HEK293T (cell line): ENCODE measurements around the gene MAST4.
A peak's percentile ranks its signal among the peaks of the same experiment; 100 is the strongest.

Experiments used
- CTCF ChIA-PET: fragments of 350-600 bp; formaldehyde crosslinking; extraction: SDS; loops from one replicate; lab custom pipeline; 2021; ENCODE audit warnings: antibody characterized with exemption, inconsistent platforms; lab: Yijun Ruan, JAX
- POLR2A ChIA-PET: fragments of 350-600 bp; formaldehyde crosslinking; extraction: SDS; loops from one replicate; lab custom pipeline; 2020; ENCODE audit warnings: antibody characterized with exemption, inconsistent platforms; lab: Yijun Ruan, JAX
- DNase-seq: peaks from one replicate; pipeline ENCODE4 v3.0.0; 2012; ENCODE audit warnings: mixed read lengths; ENCODE audit errors: extremely low spot score
- ARNT ChIP-seq: fragments of 450-650 bp; IDR thresholded peaks from 2 replicates; pipeline ENCODE4 v1.6.1; 2017; ENCODE audit warnings: mild to moderate bottlenecking
- BHLHE40 ChIP-seq: fragments of 450-650 bp; IDR thresholded peaks from 2 replicates; pipeline ENCODE4 v1.6.1; 2016; ENCODE audit warnings: mild to moderate bottlenecking, moderate library complexity, borderline replicate concordance
- CTBP1 ChIP-seq: fragments of 450-650 bp; IDR thresholded peaks from 2 replicates; pipeline ENCODE4 v1.6.1; 2016; ENCODE audit warnings: borderline replicate concordance
- ELF4 ChIP-seq: fragments of 450-650 bp; IDR thresholded peaks from 2 replicates; pipeline ENCODE4 v1.6.1; 2017; ENCODE audit warnings: antibody characterized with exemption
- FOXA1 ChIP-seq: fragments of 450-650 bp; IDR thresholded peaks from 2 replicates; pipeline ENCODE4 v1.6.1; 2016; ENCODE audit warnings: mild to moderate bottlenecking
- FOXK2 ChIP-seq: fragments of 450-650 bp; IDR thresholded peaks from 2 replicates; pipeline ENCODE4 v1.6.1; 2016; ENCODE audit warnings: mild to moderate bottlenecking
- FOXM1 ChIP-seq: fragments of 450-650 bp; IDR thresholded peaks from 2 replicates; pipeline ENCODE4 v1.6.1; 2017; ENCODE audit warnings: mild to moderate bottlenecking, borderline replicate concordance
- HDGF ChIP-seq: fragments of 450-650 bp; IDR thresholded peaks from 2 replicates; pipeline ENCODE4 v1.6.1; 2017; ENCODE audit warnings: antibody characterized with exemption, borderline replicate concordance
- L3MBTL2 ChIP-seq: fragments of 450-650 bp; conservative IDR thresholded peaks from 2 replicates; pipeline ENCODE4 v1.6.1; 2016; ENCODE audit warnings: mild to moderate bottlenecking
- LEF1 ChIP-seq: fragments of 450-650 bp; IDR thresholded peaks from 2 replicates; pipeline ENCODE4 v1.6.1; 2017; ENCODE audit warnings: mild to moderate bottlenecking, borderline replicate concordance
- NFRKB ChIP-seq: fragments of 450-650 bp; IDR thresholded peaks from 2 replicates; pipeline ENCODE4 v1.6.1; 2016; ENCODE audit warnings: mild to moderate bottlenecking, moderate library complexity
- PKNOX1 ChIP-seq: fragments of 450-650 bp; IDR thresholded peaks from 2 replicates; pipeline ENCODE4 v1.6.1; 2016
- SP1 ChIP-seq: fragments of 450-650 bp; IDR thresholded peaks from 2 replicates; pipeline ENCODE4 v1.6.1; 2017
- SUZ12 ChIP-seq: fragments of 450-650 bp; IDR thresholded peaks from 2 replicates; pipeline ENCODE4 v1.6.1; 2016; ENCODE audit warnings: mild to moderate bottlenecking
- TARDBP ChIP-seq: fragments of 450-650 bp; IDR thresholded peaks from 2 replicates; pipeline ENCODE4 v1.6.1; 2016
- ZNF384 ChIP-seq: fragments of 450-650 bp; IDR thresholded peaks from 2 replicates; pipeline ENCODE4 v1.6.1; 2016

MAST4 gene

DNA sequence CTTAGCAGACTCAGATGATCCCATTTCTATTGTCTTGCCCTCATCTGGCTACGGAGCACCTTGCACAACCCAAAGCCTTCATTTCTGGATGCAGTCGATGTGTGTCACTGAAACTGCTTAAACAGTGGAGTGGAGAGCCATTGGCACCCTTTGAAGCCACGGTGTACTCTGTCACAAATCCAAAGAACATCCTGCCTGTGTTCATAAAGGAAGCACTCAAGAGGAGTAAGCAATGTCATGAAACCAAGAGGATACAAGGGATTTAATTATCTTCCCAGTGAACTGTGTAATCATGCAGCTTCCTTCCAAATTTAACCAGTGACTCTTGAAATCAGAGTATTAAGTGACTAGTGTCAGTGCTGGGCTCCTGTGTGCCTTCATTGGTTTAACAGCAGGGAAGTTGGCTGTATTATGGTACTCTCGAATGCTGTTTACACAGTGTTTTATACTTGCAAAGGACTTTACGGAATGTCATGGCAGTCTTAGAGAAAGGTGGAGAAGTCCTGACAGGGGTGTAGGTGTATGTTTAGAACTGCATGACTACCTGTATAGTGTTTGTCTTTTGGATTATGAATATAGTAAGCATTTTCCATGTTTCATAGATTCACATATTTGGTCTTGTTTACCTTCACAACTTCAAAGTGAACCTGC is 558.5 kb downstream of the MAST4 start:
- TF ChIP-seq FOXM1 (no peak), HDGF (no peak), BHLHE40 (no peak), L3MBTL2 (no peak)
- ChIA-PET CTCF (no interaction called here), POLR2A (no interaction called here)
- DNase-seq, result no peak

DNA sequence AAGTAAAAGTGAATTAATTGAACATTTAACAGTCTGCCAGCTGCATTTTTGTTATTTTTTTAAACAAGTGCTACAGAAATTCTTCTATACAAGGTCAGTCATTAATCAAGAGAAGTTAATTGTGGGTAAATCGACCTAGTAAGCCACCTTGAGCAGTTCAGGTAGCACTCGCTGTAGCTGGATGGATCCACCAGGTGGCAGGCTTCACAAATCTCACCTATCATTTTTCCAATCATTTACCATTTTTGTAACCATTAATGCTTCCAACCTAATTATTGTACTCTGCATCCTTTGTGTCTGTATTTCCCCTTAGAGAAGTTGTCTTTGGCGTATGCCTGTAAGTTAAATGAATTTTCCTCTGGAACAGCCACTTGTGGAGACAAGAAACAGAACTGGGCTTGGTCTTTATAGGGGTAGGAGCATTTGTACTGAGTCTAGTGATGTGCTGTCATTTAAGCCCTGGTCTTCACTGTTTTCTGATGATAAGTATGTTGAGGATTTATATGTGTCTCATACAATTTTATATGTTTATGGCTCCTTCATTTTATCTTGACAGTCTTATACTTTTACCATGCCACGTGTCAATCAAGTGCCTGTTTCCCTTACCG is 560.9 kb downstream of the MAST4 start:
- ChIA-PET POLR2A (no interaction called here), CTCF (interaction anchor here (0.6 to 1.1 kb wide), 3 partner anchors 50 to 1026 kb away, joined by 3 to 5 read pairs (median 3); no protein-coding TSS in a partner anchor)
- peak; percentile 46 for DNase-seq
- TF ChIP-seq FOXK2 (no peak), ELF4 (no peak), BHLHE40 (no peak), FOXM1 (no peak), PKNOX1 (0 out of 2 replicates have a peak, but pooled peaks have one; percentile 35)

- ChIA-PET CTCF (interaction anchor here (0.6 kb wide), 1 partner anchor 9 kb away, joined by 3 read pairs; no protein-coding TSS in a partner anchor), POLR2A (no interaction called here)
- TF ChIP-seq L3MBTL2 (no peak), PKNOX1 (peak; percentile 61; the same call in 1 of the 2 replicates)
- DNase-seq, result no peak
Observed at GRCh38 chr5:67160272-67160671, 564.1 kb downstream of the MAST4 start.

DNA sequence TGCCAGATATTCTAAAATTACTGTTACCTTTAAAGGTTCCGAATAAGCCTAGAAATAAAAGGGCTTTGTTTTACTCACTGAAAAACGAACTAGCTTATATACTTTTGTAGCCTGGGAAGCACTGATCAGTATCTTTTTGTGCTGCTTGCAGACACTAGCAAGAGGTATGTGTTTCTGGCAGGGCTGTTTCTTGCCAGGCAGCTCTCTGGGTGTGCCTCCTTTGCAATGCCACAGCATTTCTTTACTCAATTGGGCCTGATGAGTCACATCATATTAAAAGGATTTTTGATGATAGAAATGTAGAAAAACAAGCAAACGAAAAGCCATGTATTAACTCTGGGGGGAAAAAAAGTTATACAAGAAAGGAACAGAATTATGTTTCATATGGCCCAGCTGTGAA is 564.8 kb downstream of the MAST4 start:
- no peak for DNase-seq
- CTCF ChIA-PET, result no interaction called here
- TF ChIP-seq L3MBTL2 (no peak), NFRKB (no peak), SP1 (no peak), TARDBP (no peak), ELF4 (no peak), HDGF (no peak)
- POLR2A ChIA-PET, result no interaction called here

DNA sequence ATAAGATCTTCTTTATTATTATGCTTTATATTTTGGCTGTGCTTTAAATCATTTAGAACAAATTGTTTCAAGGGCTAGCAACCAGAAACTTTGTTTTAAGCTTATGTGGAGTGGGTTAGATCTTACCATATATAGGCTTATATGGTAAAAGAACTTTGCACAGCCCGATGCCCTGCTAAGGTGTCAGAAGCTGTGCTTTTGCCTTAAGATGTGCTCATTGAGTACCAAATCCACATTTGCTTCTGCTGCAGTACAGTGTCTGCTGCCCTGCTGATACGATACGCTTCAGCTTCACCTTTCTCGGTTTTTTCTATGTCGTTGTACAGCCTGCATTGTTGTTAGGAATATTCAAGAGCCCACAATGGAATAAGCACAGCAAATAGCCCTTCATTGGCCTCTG is 565.6 kb downstream of the MAST4 start:
- CTCF ChIA-PET, result no interaction called here
- TF ChIP-seq ZNF384 (no peak), TARDBP (no peak), LEF1 (no peak), ARNT (no peak), PKNOX1 (no peak), CTBP1 (no peak), BHLHE40 (no peak), SUZ12 (no peak), ELF4 (no peak), FOXA1 (no peak), FOXM1 (no peak), NFRKB (no peak), HDGF (no peak), L3MBTL2 (no peak), SP1 (no peak), FOXK2 (no peak)
- POLR2A ChIA-PET, result no interaction called here
- no peak for DNase-seq

- TF ChIP-seq NFRKB (no peak), SUZ12 (no peak), ARNT (no peak), SP1 (no peak), HDGF (no peak), FOXM1 (no peak), TARDBP (no peak)
- ChIA-PET POLR2A (no interaction called here), CTCF (no interaction called here)
- DNase-seq, result no peak
Observed at GRCh38 chr5:67163231-67163756, 567.1 kb downstream of the MAST4 start.
